ENCODE data around the gene NEUROG1.
A peak's percentile ranks its signal among the peaks of the same experiment; 100 is the strongest.

The NEUROG1 gene

GRCh38 chr5:135505973-135506372 is 29.8 kb downstream of the NEUROG1 start:
- TF ChIP-seq IKZF3 (tag by site-specific recombination; IDR thresholded peaks at IDR 0.05) (no peak), HOXA7 (CRISPR knock-in tag; IDR thresholded peaks at IDR 0.05; ENCODE audit: borderline replicate concordance) (no peak), ZNF514 (tag by site-specific recombination; IDR thresholded peaks at IDR 0.05) (no peak), GLIS2 (tag by site-specific recombination; IDR thresholded peaks at IDR 0.05) (no peak), PRDM6 (tag by site-specific recombination; IDR thresholded peaks at IDR 0.05) (peak; percentile 46), ZNF701 (tag by site-specific recombination; IDR thresholded peaks at IDR 0.05) (no peak), ZNF266 (tag by site-specific recombination; IDR thresholded peaks at IDR 0.05; ENCODE audit: low read depth) (no peak), GLIS1 (tag by site-specific recombination; IDR thresholded peaks at IDR 0.05) (no peak)
- TF ChIP-seq, protein P1, sequence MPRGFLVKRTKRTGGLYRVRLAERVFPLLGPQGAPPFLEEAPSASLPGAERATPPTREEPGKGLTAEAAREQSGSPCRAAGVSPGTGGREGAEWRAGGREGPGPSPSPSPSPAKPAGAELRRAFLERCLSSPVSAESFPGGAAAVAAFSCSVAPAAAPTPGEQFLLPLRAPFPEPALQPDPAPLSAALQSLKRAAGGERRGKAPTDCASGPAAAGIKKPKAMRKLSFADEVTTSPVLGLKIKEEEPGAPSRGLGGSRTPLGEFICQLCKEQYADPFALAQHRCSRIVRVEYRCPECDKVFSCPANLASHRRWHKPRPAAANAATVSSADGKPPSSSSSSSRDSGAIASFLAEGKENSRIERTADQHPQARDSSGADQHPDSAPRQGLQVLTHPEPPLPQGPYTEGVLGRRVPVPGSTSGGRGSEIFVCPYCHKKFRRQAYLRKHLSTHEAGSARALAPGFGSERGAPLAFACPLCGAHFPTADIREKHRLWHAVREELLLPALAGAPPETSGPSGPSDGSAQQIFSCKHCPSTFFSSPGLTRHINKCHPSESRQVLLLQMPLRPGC (tag by site-specific recombination; IDR thresholded peaks at IDR 0.05) = no peak
- TF ChIP-seq, protein P2, sequence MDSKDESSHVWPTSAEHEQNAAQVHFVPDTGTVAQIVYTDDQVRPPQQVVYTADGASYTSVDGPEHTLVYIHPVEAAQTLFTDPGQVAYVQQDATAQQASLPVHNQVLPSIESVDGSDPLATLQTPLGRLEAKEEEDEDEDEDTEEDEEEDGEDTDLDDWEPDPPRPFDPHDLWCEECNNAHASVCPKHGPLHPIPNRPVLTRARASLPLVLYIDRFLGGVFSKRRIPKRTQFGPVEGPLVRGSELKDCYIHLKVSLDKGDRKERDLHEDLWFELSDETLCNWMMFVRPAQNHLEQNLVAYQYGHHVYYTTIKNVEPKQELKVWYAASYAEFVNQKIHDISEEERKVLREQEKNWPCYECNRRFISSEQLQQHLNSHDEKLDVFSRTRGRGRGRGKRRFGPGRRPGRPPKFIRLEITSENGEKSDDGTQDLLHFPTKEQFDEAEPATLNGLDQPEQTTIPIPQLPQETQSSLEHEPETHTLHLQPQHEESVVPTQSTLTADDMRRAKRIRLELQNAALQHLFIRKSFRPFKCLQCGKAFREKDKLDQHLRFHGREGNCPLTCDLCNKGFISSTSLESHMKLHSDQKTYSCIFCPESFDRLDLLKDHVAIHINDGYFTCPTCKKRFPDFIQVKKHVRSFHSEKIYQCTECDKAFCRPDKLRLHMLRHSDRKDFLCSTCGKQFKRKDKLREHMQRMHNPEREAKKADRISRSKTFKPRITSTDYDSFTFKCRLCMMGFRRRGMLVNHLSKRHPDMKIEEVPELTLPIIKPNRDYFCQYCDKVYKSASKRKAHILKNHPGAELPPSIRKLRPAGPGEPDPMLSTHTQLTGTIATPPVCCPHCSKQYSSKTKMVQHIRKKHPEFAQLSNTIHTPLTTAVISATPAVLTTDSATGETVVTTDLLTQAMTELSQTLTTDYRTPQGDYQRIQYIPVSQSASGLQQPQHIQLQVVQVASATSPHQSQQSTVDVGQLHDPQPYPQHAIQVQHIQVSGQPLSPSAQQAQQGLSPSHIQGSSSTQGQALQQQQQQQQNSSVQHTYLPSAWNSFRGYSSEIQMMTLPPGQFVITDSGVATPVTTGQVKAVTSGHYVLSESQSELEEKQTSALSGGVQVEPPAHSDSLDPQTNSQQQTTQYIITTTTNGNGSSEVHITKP (tag by site-specific recombination; IDR thresholded peaks at IDR 0.05) = peak; percentile 57
- TF ChIP-seq, protein P3, sequence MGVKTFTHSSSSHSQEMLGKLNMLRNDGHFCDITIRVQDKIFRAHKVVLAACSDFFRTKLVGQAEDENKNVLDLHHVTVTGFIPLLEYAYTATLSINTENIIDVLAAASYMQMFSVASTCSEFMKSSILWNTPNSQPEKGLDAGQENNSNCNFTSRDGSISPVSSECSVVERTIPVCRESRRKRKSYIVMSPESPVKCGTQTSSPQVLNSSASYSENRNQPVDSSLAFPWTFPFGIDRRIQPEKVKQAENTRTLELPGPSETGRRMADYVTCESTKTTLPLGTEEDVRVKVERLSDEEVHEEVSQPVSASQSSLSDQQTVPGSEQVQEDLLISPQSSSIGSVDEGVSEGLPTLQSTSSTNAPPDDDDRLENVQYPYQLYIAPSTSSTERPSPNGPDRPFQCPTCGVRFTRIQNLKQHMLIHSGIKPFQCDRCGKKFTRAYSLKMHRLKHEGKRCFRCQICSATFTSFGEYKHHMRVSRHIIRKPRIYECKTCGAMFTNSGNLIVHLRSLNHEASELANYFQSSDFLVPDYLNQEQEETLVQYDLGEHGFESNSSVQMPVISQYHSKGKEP (tag by site-specific recombination; IDR thresholded peaks at IDR 0.05) = no peak
- TF ChIP-seq, protein P4, sequence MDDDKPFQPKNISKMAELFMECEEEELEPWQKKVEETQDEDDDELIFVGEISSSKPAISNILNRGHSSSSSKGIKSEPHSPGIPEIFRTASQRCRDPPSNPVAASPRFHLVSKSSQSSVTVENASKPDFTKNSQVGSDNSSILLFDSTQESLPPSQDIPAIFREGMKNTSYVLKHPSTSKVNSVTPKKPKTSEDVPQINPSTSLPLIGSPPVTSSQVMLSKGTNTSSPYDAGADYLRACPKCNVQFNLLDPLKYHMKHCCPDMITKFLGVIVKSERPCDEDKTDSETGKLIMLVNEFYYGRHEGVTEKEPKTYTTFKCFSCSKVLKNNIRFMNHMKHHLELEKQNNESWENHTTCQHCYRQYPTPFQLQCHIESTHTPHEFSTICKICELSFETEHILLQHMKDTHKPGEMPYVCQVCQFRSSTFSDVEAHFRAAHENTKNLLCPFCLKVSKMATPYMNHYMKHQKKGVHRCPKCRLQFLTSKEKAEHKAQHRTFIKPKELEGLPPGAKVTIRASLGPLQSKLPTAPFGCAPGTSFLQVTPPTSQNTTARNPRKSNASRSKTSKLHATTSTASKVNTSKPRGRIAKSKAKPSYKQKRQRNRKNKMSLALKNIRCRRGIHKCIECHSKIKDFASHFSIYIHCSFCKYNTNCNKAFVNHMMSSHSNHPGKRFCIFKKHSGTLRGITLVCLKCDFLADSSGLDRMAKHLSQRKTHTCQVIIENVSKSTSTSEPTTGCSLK (tag by site-specific recombination; IDR thresholded peaks at IDR 0.05) = no peak
- H3K4me3 ChIP-seq (ENCODE audit: low read depth, low read length) = no peak overlapping the region
- H3K9me3 ChIP-seq (ENCODE audit: control insufficient read depth, insufficient read depth, low read depth, low read length) = no peaks in the 10 kb centered on the region
- no peaks in the 10 kb centered on the region for H3K36me3 ChIP-seq (ENCODE audit: control insufficient read depth in 2 of 2, insufficient read depth in 1 of 2, low read length in 2 of 2)
- H3K4me1 ChIP-seq (ENCODE audit: control insufficient read depth, insufficient read depth, low read length) = peaks cover 13% of the 10 kb centered on the region
- no peak overlapping the region for H3K27ac ChIP-seq (ENCODE audit: extremely low read depth, low read depth, low read length)
- ChIA-PET CTCF (no interaction called here), POLR2A (interaction anchor here (0.6 kb wide), 1 partner anchor 1523 kb away, joined by 7 read pairs; no protein-coding TSS in a partner anchor)

- Histone ChIP-seq H3K9me3 (ENCODE audit: control insufficient read depth, insufficient read depth, low read depth, low read length) (no peaks in the 10 kb centered on the region), H3K4me1 (ENCODE audit: control insufficient read depth, insufficient read depth, low read length) (peaks cover 12% of the 10 kb centered on the region), H3K4me3 (ENCODE audit: low read depth, low read length) (no peak overlapping the region), H3K27ac (ENCODE audit: extremely low read depth, low read depth, low read length) (no peak overlapping the region), H3K36me3 (ENCODE audit: control insufficient read depth in 2 of 2, insufficient read depth in 1 of 2, low read length in 2 of 2) (no peaks in the 10 kb centered on the region)
- TF ChIP-seq, protein P5, sequence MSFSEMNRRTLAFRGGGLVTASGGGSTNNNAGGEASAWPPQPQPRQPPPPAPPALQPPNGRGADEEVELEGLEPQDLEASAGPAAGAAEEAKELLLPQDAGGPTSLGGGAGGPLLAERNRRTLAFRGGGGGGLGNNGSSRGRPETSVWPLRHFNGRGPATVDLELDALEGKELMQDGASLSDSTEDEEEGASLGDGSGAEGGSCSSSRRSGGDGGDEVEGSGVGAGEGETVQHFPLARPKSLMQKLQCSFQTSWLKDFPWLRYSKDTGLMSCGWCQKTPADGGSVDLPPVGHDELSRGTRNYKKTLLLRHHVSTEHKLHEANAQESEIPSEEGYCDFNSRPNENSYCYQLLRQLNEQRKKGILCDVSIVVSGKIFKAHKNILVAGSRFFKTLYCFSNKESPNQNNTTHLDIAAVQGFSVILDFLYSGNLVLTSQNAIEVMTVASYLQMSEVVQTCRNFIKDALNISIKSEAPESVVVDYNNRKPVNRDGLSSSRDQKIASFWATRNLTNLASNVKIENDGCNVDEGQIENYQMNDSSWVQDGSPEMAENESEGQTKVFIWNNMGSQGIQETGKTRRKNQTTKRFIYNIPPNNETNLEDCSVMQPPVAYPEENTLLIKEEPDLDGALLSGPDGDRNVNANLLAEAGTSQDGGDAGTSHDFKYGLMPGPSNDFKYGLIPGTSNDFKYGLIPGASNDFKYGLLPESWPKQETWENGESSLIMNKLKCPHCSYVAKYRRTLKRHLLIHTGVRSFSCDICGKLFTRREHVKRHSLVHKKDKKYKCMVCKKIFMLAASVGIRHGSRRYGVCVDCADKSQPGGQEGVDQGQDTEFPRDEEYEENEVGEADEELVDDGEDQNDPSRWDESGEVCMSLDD (tag by site-specific recombination; IDR thresholded peaks at IDR 0.05) = no peak
- TF ChIP-seq ZNF10 (tag by site-specific recombination; IDR thresholded peaks at IDR 0.05) (no peak), ZNF544 (tag by site-specific recombination; IDR thresholded peaks at IDR 0.05) (no peak)
- CTCF ChIA-PET = interaction anchor here (0.6 to 1.5 kb wide), 3 partner anchors 47 to 1459 kb away, joined by 3 to 6 read pairs (median 3); no protein-coding TSS in a partner anchor
- POLR2A ChIA-PET = no interaction called here
These were observed 31.4 kb downstream of the NEUROG1 start for GRCh38 chr5:135504376-135504775.

All from HEK293 (cell line).